GM19043 (cell line): Measurements from ENCODE around the gene PKD1L1.

Experiments
- ATAC-seq: cut with Tn5 transposase; IDR thresholded peaks from one replicate; pipeline ENCODE4 v1.9.1; 2021; ENCODE audit warnings: low read depth; ENCODE audit not compliant: unreplicated experiment

The PKD1L1 gene

DNA sequence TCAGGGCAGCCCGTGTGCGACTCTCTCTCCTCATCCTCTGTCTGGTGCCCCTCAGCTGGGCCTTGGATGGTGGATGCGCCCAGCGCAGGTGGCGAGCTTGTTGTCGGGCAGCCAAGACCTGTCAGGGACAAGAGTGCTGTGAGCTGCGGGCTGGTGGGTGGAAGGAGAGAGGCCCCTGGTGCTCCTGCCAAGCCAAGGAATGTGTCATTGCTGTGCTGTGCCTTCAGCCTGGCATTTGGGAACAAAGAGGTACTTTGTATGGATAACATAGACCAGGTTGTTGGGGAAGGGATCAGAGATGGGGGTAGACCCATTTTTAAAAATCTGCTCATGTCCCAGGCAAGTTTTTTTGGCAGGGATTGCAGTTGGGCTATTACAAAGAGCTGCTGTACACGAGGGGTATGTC lies 120.9 kb downstream of the PKD1L1 start:
- no peak for ATAC-seq

DNA sequence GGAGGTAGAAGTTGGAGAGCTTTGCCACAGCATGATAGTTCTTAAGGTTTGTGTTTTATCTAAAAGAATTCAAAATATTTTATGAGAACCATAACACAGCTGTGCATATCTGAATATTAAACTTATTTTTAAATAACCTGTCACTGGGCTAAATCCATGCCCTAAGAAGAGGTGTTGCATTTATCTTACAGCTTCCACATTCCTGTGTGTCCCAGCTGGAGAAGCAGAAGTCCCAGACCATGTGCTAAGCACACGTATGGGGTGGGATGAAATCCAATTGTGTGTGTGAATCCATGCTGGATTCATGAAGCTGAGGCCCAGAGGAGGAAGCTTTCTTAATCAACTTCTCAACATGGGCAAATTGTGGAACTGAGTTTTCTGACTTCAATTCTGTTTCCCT lies 121.5 kb downstream of the PKD1L1 start:
- ATAC-seq = no peak

DNA sequence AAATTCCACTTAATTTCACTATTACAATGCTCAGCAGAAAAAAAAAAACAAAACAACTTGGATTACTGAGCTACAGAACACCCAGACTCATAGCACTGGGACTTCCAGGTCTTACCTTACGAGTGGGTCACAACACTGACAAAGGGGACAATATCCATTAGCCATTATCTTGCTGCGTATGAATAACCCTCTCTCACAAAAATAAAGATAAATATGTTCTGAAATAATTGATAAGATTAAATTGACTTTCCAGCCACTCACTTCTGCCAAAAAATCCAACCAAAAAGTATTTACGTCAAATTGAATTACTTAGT lies 128.7 kb downstream of the PKD1L1 start:
- ATAC-seq = no peak

DNA sequence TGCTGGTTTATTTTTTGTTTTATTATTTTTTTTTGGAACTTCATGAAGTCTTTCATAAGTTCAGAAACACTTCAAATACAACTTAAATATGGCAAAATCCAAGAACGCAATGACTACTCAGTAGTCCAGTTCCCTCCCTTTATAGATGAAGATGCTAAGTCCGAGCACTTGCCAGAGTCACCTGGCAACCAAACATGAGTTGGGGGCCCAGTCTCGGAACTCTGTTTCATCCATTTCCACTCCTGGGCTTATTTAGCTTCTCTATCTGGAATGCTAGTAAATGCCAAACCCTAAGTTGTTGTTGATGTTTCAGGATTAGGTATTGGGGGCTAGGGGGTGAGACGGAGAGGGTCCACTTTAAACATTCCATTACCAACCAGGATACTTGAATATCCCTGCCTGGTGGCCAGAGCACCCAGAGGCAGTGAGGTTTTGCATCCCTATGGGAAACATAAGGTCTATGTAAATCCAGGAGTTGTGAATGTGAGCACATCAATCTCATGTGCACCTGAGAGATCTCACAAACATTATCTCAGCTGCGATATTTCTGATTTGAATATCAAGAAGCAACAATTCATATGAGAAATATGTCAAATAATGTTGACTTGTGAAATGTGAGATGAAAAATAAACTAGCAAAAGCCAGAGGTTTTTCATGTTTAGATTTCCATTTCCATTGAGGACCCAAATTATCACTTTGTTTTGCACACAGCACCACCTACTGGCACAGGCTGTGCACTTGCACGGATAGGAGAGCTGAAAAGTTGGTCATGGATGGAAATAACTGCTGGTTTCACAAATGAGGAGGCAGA lies 129.3 kb downstream of the PKD1L1 start:
- ATAC-seq = no peak

DNA sequence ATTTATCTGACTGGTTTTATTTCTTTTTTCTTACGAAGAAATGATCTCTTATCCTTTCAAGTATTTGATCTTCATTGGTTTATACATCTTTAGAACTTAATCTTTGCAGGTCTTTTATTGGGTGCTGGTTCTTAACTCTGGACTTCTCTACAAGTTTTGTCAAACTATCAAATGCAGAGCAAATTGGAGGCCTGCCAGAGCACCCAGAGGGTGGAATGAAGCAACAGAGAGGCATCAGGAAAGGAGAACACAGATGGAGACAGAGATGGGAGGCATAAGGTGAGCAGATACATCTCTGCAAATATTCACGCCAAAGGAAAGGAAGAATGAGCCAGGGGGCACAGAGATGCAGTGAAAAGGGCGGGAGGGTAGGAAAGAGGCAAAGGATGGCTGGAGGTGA lies 130.3 kb downstream of the PKD1L1 start:
- no peak for ATAC-seq

DNA sequence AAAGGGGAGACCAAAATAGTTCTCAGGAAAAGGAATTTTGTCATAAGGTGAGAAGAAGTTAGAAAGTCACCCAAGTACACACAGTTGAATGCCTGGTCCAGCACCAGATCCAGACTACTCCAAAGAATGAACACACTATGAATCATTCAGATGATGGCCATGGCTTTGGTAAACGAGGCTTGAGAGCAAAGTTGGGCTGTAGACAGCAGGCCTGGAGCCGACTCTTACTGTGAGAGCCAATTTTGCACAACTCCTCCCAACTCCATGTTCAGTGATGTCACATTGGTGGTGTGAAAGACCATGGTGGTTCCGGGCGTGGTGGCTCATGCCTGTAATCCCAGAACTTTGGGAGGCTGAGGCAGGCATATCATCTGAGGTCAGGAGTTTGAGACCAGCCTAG lies 131.6 kb downstream of the PKD1L1 start:
- ATAC-seq = no peak

DNA sequence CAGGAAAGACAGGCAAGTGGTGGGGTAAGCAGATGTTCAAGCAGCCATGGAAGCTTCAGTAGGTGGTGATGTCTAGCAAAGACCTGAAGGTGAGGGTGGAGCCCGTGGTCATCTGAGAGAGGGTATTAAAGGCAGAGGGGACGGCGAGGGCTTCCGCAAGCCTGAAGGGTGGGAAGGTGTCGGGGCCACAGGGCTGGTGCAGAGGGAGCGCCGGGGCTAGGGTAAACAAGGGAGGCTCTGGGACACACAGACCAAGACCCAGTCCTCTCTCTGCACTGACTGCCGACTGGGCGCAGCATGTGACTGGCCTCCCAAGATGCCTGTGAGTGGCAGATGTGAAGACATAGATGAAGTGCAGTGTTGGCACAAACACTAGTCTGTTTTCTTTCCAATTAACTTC lies 132.4 kb downstream of the PKD1L1 start:
- ATAC-seq = no peak

DNA sequence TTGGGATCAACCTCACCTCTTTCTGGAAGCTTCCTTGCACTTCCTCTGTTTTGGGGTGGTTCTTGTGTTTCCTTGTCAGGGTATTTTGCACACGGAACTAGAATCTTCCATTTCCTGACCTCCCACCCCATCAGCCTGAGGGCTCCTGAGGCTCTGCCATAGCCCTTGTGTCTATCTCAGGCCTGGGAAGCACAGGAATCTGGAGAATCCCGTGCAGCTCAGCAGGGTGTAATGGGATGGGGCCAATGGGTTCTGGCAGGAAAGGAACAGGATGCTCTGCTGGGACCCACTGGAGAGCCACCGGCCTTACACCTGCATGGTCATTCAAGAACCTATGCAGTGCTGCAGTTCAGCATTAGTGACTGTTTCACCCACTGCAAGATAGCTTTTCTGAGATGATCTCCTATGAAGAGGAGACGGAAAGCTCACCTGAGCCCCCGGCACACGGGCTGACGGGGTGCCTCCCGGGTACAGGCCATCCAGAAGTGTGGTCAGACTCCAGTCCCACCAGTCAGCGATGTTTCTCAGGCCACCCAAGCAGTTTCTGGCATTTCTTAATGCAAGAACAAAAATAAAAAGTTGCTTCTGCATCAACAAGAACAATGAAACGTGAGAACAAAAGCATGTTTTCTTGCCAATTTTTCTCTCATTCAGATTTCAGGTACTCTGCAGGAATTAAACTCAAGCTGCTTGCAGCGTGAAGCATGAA lies 133.2 kb downstream of the PKD1L1 start:
- ATAC-seq = no peak

DNA sequence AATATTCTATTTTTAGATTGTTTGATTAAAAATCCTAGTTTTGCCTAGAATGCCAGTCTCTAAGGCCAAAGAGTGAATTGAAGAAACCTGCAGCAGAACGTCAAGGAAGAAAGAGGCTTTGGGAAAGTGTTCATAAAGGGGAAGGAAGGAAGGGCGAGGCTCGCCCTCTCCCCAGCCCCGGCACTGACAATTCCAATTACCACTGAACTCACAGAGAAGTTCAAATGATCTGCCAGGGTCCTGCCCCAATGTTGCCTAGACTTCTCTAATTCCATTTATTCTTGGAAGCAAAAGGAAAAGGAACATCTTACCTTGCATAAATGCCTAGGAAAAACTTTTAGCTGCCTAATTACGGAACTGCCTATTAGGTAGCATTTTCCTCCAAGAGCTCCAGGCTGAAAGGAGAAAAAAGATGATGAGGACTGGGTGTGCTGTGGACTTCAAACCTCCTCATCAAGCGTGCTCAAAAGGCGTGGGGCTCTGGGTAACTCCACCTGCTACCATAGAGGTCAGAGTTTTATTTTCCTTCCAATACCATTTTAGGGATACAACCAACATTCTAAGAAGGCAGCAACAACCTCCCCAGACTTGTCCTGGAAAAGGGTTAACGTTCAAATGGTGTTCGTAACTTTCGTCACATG lies 134.5 kb downstream of the PKD1L1 start:
- no peak for ATAC-seq

DNA sequence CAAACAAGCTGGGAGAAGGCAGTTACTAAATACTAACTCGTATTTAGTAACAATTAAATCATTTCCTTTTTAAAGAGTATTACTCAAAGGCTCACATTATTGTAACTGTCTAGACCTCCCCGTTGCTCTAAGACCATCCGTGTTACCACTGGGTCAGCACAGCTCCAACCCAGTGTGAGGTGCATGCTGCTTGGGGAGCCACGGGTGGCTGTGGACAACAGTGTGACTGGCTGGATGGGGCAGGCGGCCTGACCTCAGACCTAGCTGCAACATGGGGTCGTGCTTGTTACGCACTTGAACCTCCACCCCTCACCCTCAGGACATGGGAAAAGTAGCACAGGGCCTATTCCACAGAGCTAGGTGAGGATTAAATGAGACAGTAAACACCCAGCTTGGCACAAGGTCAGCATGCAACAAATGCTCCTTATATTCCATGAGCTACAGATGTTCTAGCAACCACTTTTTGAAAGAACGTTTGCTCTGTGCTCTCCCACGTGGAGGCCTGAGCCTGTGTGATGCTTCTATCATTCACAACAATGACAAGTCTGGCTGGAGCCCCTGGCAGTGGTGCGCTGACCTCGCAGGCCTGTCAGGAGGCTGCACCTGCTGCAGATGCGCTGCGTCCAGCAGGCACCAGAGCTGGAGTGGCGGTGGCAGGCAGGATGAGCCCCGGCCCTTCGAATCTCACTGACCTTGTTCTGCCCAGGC lies 135.7 kb downstream of the PKD1L1 start:
- ATAC-seq = no peak

DNA sequence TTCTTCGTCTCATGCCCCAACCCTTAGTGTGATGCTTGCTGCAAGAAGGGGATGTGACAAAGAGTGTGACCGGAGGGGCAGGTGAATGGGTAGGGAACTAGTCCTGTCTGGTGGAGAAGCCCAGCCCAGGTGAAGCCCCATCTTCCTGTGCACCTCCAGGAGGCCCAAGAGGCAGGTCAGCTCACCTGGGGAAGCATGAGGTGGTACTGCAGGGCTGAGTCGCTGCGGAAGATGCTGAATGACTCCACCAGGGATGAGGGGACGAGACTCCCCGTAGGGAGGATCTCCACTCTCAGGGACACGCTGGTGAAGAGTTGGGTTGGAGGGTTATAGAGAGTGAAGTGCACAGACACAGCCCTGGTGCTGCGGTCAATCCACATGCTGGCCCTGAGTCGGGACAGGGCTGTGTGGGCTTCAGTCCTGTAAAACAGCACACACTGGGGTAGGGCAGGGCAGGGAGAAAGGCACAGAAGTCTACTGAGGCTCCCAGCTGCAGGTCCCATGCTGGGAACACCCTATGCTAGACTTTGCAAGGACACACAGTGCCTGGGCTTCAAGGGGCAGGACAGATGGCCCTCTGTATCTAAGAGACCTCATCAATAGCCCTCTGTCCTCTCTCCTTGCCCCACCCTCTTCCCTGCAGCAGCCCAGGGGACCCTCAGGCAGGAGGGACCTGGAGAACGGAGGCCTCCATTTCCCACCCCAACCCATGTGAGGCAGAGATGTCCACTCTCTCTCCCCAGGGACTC lies 136.5 kb downstream of the PKD1L1 start:
- no peak for ATAC-seq

DNA sequence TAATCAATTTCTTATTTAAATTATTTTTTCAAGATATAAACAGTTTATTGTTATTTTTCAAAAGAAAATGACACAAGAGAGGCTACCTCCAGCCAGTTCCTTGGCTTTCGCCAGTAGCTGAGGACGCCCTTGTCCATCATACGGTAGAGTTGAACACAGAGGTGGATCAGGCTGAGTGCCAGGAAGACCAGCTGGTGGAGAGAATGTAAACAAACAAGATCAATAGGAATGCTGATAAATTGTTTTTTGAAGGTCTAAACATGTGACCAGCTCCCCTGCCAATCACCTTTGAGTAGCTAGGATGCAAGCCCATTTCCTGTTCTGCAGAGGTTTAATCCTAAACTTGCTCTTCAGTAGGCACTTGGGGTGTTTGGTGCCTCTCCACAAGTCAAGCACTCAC lies 138.9 kb downstream of the PKD1L1 start:
- no peak for ATAC-seq

DNA sequence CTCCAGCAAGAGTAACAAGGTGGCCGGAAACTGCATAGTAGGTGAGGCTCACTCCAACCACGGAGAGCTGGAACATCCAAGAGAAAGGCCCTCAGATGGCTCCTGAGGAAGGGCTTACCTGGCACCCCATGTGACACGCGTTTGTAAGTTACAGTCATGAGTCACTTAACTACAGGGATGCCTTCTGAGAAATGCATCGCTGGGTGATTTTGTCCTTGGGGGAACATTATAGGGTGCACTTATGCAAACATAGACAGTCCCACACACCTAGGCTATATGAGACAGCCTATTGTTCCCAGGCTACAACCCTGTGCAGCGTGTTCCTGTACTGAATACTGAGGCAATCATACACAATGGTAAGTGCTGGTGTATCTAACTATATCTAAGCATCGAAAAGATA lies 139.9 kb downstream of the PKD1L1 start:
- ATAC-seq = no peak

DNA sequence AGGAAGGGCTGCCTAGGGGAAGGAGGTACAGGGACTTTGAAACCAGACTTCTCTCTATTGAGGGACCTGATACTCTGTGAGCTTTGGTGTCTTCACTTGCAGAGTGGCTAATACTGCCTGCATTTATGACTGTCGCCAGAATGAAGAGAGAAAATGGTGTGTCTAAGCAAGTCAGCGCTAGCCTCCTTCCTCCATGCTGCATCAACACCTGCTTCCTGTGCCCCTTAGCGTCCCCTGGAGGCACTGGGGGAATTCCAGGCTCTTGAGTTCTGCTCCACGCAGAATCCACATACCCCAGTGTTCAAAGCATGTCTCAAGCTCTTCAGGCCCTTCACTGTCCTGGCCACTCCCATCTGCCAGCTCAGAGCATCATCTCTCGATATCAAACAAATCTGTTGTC lies 140.5 kb downstream of the PKD1L1 start:
- ATAC-seq = no peak

DNA sequence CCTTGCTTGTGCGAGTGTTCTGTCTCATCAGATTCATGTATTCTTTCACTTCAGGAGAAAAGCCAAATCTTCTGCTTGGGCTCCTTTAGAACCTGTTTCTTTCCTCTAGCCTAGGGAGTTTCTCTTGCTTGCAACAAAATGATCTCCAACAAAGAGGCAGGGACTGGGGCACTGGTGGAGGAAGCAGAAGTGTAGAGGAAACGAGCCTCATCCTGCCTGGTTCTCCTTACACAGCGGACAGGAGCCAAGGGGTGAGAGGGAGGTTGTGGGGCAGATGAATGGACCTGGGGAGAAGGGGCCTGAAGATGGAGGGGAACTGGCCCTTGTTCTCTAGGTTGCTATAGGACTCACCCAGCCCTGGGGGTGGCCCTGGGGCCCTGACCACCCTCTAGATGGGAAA lies 141.1 kb downstream of the PKD1L1 start:
- no peak for ATAC-seq

DNA sequence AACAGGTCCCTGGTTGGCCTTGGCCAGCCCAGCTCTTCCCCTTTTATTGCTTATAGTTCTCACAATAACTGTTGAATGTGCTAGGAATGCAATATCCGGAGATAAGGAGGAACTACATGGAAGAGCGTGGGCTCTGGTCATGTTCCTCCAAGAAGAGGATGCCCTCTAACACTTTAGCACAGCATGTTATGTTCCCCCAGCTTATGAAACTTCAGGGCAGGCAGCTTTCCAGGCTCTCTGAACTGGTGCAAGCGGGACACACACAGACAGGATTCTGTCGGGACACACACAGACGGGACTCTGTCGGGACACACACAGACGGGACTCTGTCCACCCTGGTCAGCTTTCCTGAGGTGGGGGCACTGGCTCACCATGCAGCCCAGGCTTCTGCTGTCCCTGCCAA lies 141.6 kb downstream of the PKD1L1 start:
- ATAC-seq = no peak

DNA sequence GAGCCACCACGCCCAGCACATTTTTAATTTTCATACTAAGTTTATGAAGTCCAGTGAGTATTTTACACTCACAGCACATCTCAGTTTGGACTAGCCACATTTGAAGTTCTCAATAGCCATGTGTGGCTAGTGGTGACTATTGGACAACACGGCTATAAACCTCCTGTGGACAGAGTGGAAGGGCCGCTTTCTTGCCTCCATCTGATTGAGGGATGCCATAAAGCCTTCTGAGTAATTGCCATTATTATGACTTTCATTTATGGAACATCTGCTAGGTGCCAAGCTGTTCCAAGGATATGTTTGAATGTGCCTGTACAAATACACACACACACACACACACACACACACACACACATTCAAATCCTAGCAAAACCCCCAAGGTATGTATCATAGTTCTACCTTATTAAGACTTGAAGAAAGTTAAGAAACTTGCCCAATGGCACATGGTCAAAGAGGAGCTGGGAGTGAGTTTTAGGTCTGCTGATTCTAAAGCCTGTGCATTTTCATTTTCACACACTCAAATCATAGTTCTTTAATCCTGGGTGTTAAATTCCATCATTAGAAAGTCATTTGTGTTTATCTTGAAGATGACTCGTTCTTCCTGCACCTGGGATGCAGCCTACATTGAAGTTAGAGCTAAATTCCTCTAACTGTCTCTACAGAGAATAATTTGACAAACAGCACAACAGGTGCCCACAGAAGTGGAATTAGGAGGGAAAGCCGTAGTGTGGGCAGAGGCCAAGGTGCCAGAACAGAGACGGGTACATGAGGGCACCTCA lies 143.3 kb downstream of the PKD1L1 start:
- no peak for ATAC-seq

DNA sequence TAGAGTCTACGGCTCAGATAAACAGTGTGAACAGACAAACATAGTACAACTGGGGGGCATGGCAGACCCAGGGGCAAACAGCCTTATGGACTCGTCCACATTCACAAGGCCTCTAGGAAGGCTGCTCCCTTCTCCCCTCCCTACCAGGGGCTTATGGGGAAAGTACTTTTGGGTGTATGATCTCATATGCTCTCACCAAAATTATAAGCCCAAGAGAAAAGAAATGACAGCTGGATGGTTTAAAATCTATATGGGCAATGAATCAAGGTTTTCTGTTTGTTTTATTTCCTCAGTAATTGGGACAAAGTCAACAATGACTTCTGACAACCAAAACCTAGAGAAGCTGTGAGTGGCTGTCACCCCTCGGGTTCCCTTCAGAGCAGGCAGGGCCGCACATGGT lies 144.4 kb downstream of the PKD1L1 start:
- ATAC-seq = no peak

DNA sequence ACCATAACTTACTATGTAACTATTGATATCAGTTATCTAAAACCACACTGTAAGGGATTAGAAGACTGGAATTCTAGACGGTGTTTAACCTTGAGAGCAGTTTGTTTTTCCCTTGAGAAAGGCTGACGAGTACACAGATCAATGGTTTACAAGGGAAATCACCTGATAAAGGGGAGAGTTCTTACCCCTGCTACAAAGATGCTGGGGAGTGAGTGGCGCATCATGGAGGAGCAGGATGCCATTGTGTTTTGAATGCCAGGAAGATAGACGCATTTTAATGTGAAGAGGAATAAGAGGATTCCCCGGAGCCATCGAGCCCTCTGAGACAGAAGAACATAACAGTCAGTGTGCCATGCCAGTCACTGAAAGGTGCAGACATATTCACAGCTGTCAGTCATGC lies 145.2 kb downstream of the PKD1L1 start:
- ATAC-seq = no peak

DNA sequence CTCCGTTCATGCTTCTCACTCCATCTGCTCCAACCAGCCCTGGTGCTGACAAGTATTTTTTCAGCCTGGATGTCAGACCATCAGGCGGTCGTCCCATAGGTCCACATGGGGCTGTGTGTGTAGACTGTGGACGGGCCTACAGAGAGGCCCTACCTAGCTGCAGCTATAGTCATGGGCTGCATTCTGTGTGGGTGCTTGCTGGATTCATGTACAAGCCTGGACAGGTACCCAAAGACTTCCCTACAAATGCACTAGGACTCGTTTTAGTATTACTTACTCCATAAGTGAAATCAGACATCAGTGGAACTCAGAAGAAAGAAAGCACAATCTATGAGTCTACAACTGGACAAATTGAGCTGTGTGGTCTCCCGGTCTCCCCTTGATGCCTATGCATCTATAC lies 146.8 kb downstream of the PKD1L1 start:
- no peak for ATAC-seq
